ENCODE measurements around the gene MST1. TPM values are rescaled to one million over a fixed set of nuclear protein-coding genes. Genes with fewer than 3 reads are reported as not detected.

The MST1 gene
- total RNA-seq: 1.4 and 3.1 TPM in 2 replicates

GRCh38 chr3:49689046-49689907 lies at the start of gene MST1, which contains the start of gene RNF123:
Gene MST1, minus strand, starts transcription at chr3:49689474. Its CDS starts 783 bp downstream, at chr3:49688691.
Gene RNF123, plus strand, starts transcription at chr3:49689557. Its CDS starts 1,609 bp downstream, at chr3:49691166.

GRCh38 chr3:49723628-49724551 lies 34.6 kb upstream of the MST1 start, which contains the start of gene GMPPB:
Gene GMPPB, minus strand, starts transcription at chr3:49723951. Its CDS starts 225 bp downstream, at chr3:49723726.

GRCh38 chr3:49719214-49719884 lies 30.1 kb upstream of the MST1 start, which contains the start of gene AMIGO3:
Gene AMIGO3, minus strand, starts transcription at chr3:49719684. Its CDS starts 219 bp downstream, at chr3:49719465.

DNA sequence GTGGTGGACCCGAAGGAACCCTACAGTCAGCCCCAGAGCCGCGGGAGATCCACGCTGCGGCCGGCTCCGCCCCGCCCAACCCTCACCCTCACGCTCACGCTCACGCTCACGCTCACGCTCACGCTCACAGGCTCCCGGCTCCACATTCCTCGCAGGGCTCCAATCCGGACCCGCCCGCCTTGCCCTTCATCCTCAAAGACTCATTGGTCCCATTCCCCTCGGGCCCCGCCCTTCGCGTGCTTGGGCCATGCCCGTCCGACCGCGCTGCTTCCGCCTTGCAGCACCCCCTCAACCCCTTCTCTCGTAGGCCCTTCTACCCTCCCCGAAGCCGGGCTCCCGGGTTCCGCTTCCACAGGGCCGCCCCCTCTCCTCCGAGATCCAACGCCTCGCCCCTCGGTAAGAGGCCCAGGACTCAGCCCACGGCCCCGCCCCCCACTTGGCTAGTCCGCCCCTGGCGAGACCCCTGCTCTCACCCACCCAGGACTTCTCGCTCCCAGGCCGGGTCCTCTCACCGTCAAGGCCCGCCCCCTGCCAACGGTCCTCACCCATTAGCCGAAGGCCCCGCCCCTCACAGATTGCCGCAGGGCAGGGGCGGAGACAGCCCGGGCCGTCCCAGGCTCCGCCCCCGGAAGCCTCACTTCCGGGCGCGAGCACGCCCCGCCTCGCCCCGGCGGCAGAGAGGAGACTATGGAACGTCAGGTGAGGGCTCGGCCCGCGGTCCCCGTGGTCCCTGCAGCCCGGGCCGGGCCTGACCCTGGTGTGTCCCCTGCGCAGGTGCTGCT lies 15.4 kb downstream of the MST1 start, which contains the start of gene APEH:
Gene APEH, plus strand, starts transcription at position 637 of the 782 bp plus-strand sequence. Its CDS starts 51 bp downstream, at position 688.

Other genes starting within 250 kb of the MST1 start
- gene DAG1, start 219.2 kb downstream of the MST1 start, total RNA-seq: 35.4 and 40.0 TPM in 2 replicates
- 0.10 and 0.37 TPM in 2 replicates for gene BSN, start 135.0 kb downstream of the MST1 start, total RNA-seq
- 51.9 and 66.4 TPM in 2 replicates for gene APEH, start 15.1 kb downstream of the MST1 start, total RNA-seq
- gene RNF123, start 83 bp upstream of the MST1 start, total RNA-seq: 14.2 and 18.6 TPM in 2 replicates
- 0.31 and 0.54 TPM in 2 replicates for gene AMIGO3, start 30.2 kb upstream of the MST1 start, total RNA-seq
- gene GMPPB, start 34.5 kb upstream of the MST1 start, total RNA-seq: 18.3 and 23.6 TPM in 2 replicates
- gene IP6K1, start 97.1 kb upstream of the MST1 start, total RNA-seq: 41.2 and 42.1 TPM in 2 replicates
- not detected in 2 replicates for gene CDHR4, start 110.4 kb upstream of the MST1 start, total RNA-seq
- 1.6 and 4.9 TPM in 2 replicates for gene INKA1, start 113.8 kb upstream of the MST1 start, total RNA-seq
- 30.3 and 31.1 TPM in 2 replicates for gene UBA7, start 124.5 kb upstream of the MST1 start, total RNA-seq
- gene TRAIP, start 167.1 kb upstream of the MST1 start, total RNA-seq: 1.1 and 7.3 TPM in 2 replicates
- gene CAMKV, start 180.4 kb upstream of the MST1 start, total RNA-seq: not detected in 2 replicates
- 0.34 TPM in 1 of 2 replicates, not detected in the other for gene MST1R, start 214.4 kb upstream of the MST1 start, total RNA-seq
- gene MON1A, start 240.3 kb upstream of the MST1 start, total RNA-seq: 8.3 and 11.9 TPM in 2 replicates